Measurements from ENCODE around the gene CACNA1H. TPM values are rescaled to one million over a fixed set of nuclear protein-coding genes. Genes with fewer than 3 reads are reported as not detected.

Gene CACNA1H
- total RNA-seq, 1 donor from 2014 or later: 9.5 TPM

- TF ChIP-seq EZH2phosphoT487 (IDR thresholded peaks at IDR 0.05) (no peak), EZH2 (IDR thresholded peaks at IDR 0.05) (no peak), CTCF (IDR thresholded peaks at IDR 0.05) (no peak)
- peak overlapping the region; percentile 57 for H2AFZ ChIP-seq (replicated peaks)
- peaks cover 14% of the 10 kb centered on the region for H3F3A ChIP-seq (ENCODE audit: low read depth)
- peak overlapping the region; percentile 68 for H3K4me3 ChIP-seq
- H3K4me2 ChIP-seq: peak overlapping the region; percentile 88
- DNase-seq (ENCODE audit: low spot score): peak; percentile 78
- Mint-ChIP-seq H3K36me3 (no peaks in the 10 kb centered on the region), H3K4me1 (peaks cover 20% of the 10 kb centered on the region), H3K9me3 (peaks cover 7% of the 10 kb centered on the region), H3K27me3 (ENCODE audit: insufficient read depth, low read depth) (peaks cover 18% of the 10 kb centered on the region), H3K27ac (no peak overlapping the region), H3K4me3 (peak overlapping the region; percentile 77)
- H4K20me1 ChIP-seq (ENCODE audit: low read depth): peaks cover 36% of the 10 kb centered on the region
- H3K27me3 ChIP-seq: peaks cover 11% of the 10 kb centered on the region
- peaks cover 21% of the 10 kb centered on the region for H3K79me2 ChIP-seq (ENCODE audit: low read depth)
- peaks cover 22% of the 10 kb centered on the region for H3K4me1 ChIP-seq
- H3K27ac ChIP-seq: no peak overlapping the region
- no peaks in the 10 kb centered on the region for H3K9me3 ChIP-seq (ENCODE audit: low read depth)
- no peaks in the 10 kb centered on the region for H3K36me3 ChIP-seq
- H3K9ac ChIP-seq: no peak overlapping the region
Measured at GRCh38 chr16:1152123-1152638, 725 bp upstream of the CACNA1H start.

DNA sequence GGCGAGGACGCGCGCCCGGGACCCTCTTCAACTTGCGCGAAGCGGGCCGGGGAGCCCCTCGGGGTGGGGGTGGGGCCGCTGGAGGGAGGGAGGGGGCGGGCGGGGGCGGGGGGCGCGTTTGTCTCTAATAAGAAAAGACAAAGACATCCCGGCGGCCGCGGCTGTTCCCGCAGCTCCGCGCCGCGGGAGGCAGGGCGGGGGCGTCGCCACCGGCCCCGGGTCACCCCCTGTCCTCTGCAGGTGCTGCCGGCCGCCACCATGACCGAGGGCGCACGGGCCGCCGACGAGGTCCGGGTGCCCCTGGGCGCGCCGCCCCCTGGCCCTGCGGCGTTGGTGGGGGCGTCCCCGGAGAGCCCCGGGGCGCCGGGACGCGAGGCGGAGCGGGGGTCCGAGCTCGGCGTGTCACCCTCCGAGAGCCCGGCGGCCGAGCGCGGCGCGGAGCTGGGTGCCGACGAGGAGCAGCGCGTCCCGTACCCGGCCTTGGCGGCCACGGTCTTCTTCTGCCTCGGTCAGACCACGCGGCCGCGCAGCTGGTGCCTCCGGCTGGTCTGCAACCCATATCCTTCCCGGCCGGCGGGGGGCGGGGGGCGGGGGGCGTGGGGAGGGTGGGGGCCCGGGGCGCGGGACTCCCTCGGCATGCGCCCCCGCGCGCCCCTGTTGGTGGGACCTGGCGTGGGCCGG lies 714 bp downstream of the CACNA1H start:
- Histone ChIP-seq H3K9ac (no peak overlapping the region), H3K4me2 (peak overlapping the region; percentile 95)

GRCh38 chr16:1154291-1154886 lies 1.5 kb downstream of the CACNA1H start:
- DNase-seq (ENCODE audit: low spot score): peak; percentile 56

More for the DNA sequence above, 714 bp downstream of the CACNA1H start:
- Histone ChIP-seq H3K79me2 (ENCODE audit: low read depth) (peaks cover 21% of the 10 kb centered on the region), H3K27me3 (peaks cover 11% of the 10 kb centered on the region), H3K9me3 (ENCODE audit: low read depth) (no peaks in the 10 kb centered on the region), H3K27ac (no peak overlapping the region), H3K4me3 (peak overlapping the region; percentile 59), H2AFZ (replicated peaks) (no peak overlapping the region), H3K36me3 (no peaks in the 10 kb centered on the region), H4K20me1 (ENCODE audit: low read depth) (peaks cover 50% of the 10 kb centered on the region), H3F3A (ENCODE audit: low read depth) (peaks cover 14% of the 10 kb centered on the region), H3K4me1 (peaks cover 22% of the 10 kb centered on the region)
- Mint-ChIP-seq H3K4me1 (peaks cover 20% of the 10 kb centered on the region), H3K9me3 (peaks cover 2% of the 10 kb centered on the region), H3K27ac (no peak overlapping the region), H3K36me3 (no peaks in the 10 kb centered on the region), H3K27me3 (ENCODE audit: insufficient read depth, low read depth) (peaks cover 11% of the 10 kb centered on the region), H3K4me3 (peak overlapping the region; percentile 27)
- TF ChIP-seq EZH2phosphoT487 (IDR thresholded peaks at IDR 0.05): no peak
- TF ChIP-seq CTCF (IDR thresholded peaks at IDR 0.05): no peak
- TF ChIP-seq EZH2 (IDR thresholded peaks at IDR 0.05): no peak
- peak; percentile 52 for DNase-seq (ENCODE audit: low spot score)

More at GRCh38 chr16:1154291-1154886, 1.5 kb downstream of the CACNA1H start:
- Mint-ChIP-seq H3K27ac (no peak overlapping the region), H3K4me3 (peak overlapping the region; percentile 81), H3K9me3 (peaks cover 2% of the 10 kb centered on the region), H3K36me3 (no peaks in the 10 kb centered on the region), H3K4me1 (peaks cover 19% of the 10 kb centered on the region), H3K27me3 (ENCODE audit: insufficient read depth, low read depth) (peaks cover 11% of the 10 kb centered on the region)
- no peak overlapping the region for H3K27ac ChIP-seq
- H3K9ac ChIP-seq: no peak overlapping the region
- H3K4me1 ChIP-seq: peaks cover 22% of the 10 kb centered on the region
- H3F3A ChIP-seq (ENCODE audit: low read depth): peaks cover 14% of the 10 kb centered on the region
- H3K4me3 ChIP-seq: peak overlapping the region; percentile 59
- H3K4me2 ChIP-seq: peak overlapping the region; percentile 95
- TF ChIP-seq EZH2phosphoT487 (IDR thresholded peaks at IDR 0.05) (no peak), CTCF (IDR thresholded peaks at IDR 0.05) (no peak), EZH2 (IDR thresholded peaks at IDR 0.05) (no peak)
- H2AFZ ChIP-seq (replicated peaks): no peak overlapping the region
- H4K20me1 ChIP-seq (ENCODE audit: low read depth): peaks cover 58% of the 10 kb centered on the region
- H3K27me3 ChIP-seq: peaks cover 11% of the 10 kb centered on the region
- no peaks in the 10 kb centered on the region for H3K9me3 ChIP-seq (ENCODE audit: low read depth)
- no peaks in the 10 kb centered on the region for H3K36me3 ChIP-seq
- H3K79me2 ChIP-seq (ENCODE audit: low read depth): peaks cover 21% of the 10 kb centered on the region
